CD4-positive, alpha-beta T cell (primary cell): Measurements from ENCODE around the gene SNRPB. TPM values are rescaled to one million over a fixed set of nuclear protein-coding genes. Genes with fewer than 3 reads are reported as not detected.

Source experiments
- ATAC-seq: fragments of 200-7000 bp; cut with Tn5 transposase; one replicate; pipeline ENCODE4 v1.10.0; 2022; ENCODE audit warnings: mild to moderate bottlenecking; ENCODE audit not compliant: poor library complexity
- CTCF ChIA-PET: fragments of 350-600 bp; sonication (Branson Sonifier 250); formaldehyde crosslinking; loops from one replicate; lab custom pipeline; 2021; ENCODE audit warnings: antibody characterized with exemption, inconsistent platforms; lab: Charles Lee
- POLR2A ChIA-PET: fragments of 350-600 bp; sonication (Branson Sonifier 250); formaldehyde crosslinking; loops from one replicate; lab custom pipeline; 2021; ENCODE audit warnings: antibody characterized with exemption, inconsistent platforms; lab: Charles Lee
- DNase-seq, 14 experiments: peaks; one replicate each; pipeline ENCODE4 v3.0.0-alpha.2; 2013 to 2020; ENCODE audit warnings: mixed read lengths in 2 of 14
- H3K27ac ChIP-seq, 2 donors: one replicate each; pipeline versions ENCODE4 v1.5.1 to v1.7.0; 2013; ENCODE audit warnings: low read length in 2 of 2, low read depth in 1 of 2, mild to moderate bottlenecking in 1 of 2
- H3K27me3 ChIP-seq, 2 experiments: 1 replicate in 1 of 2; 2 replicates in 1 of 2; pipeline versions ENCODE4 v1.6.1 to v1.7.0; 2013; ENCODE audit warnings: low read length in 2 of 2, control low read depth in 1 of 2, mild to moderate bottlenecking in 1 of 2, moderate library complexity in 1 of 2; ENCODE audit not compliant: insufficient read depth in 2 of 2, control insufficient read depth in 1 of 2
- H3K36me3 ChIP-seq: one replicate; pipeline ENCODE4 v1.6.1; 2013; ENCODE audit warnings: low read length, control low read depth; ENCODE audit not compliant: insufficient read depth
- H3K4me1 ChIP-seq: one replicate; pipeline ENCODE4 v1.6.1; 2013; ENCODE audit warnings: low read length, control low read depth; ENCODE audit not compliant: insufficient read depth
- H3K4me3 ChIP-seq: one replicate; pipeline ENCODE4 v1.5.1; 2013; ENCODE audit warnings: mild to moderate bottlenecking, low read length, moderate library complexity
- H3K9me3 ChIP-seq, 2 experiments: 1 replicate in 1 of 2; 2 replicates in 1 of 2; pipeline versions ENCODE4 v1.6.1 to v1.7.0; 2013; ENCODE audit warnings: low read length in 2 of 2, mild to moderate bottlenecking in 2 of 2, control low read depth in 1 of 2, moderate library complexity in 1 of 2; ENCODE audit not compliant: control insufficient read depth in 1 of 2, insufficient read depth in 1 of 2
- H3K27ac Mint-ChIP-seq: one replicate; pipeline ENCODE4 v1.8.0; 2020; ENCODE audit warnings: mixed read lengths
- H3K27me3 Mint-ChIP-seq: one replicate; pipeline ENCODE4 v1.8.0; 2021; ENCODE audit warnings: mixed read lengths
- H3K36me3 Mint-ChIP-seq: one replicate; pipeline ENCODE4 v1.8.0; 2021; ENCODE audit warnings: low read depth, mixed read lengths
- H3K4me1 Mint-ChIP-seq: one replicate; pipeline ENCODE4 v1.8.0; 2021; ENCODE audit warnings: low read depth, mixed read lengths
- H3K4me3 Mint-ChIP-seq: one replicate; pipeline ENCODE4 v1.8.0; 2020; ENCODE audit warnings: mild to moderate bottlenecking, mixed read lengths
- H3K9me3 Mint-ChIP-seq: one replicate; pipeline ENCODE4 v1.8.0; 2020; ENCODE audit warnings: mixed read lengths
- CTCF ChIP-seq: fragments of 200-600 bp; IDR thresholded peaks from one replicate; pipeline ENCODE4 v1.8.0; 2022; ENCODE audit warnings: antibody characterized with exemption, mild to moderate bottlenecking
- intact Hi-C, 2 experiments: fragments of 100-400 bp; cut with DNase I in 1 of 2; cut with micrococcal nuclease in 1 of 2; formaldehyde crosslinking; loops; one replicate each; pipeline versions ENCODE4 v1.15.1 to v1.9.0; 2023 to 2025; cut with DNase I, micrococcal nuclease
- total RNA-seq, 174 experiments: library from RNA in 2 of 174; stranded (reverse) in 2 of 174; gene quantifications; one replicate each; pipeline ENCODE4 v1.2.3 and lab custom pipeline; 2021 to 2026

Gene SNRPB
- total RNA-seq, 2 experiments from 2014 or later, result 146 to 147 TPM

GRCh38 chr20:2480381-2480780 is 9.8 kb upstream of the SNRPB start:
- H3K27ac ChIP-seq, result no peak overlapping the region
- no peaks in the 10 kb centered on the region for H3K27me3 ChIP-seq
- H3K4me3 ChIP-seq, result no peak overlapping the region
- Mint-ChIP-seq H3K9me3 (peaks cover 2% of the 10 kb centered on the region), H3K27ac (no peak overlapping the region), H3K27me3 (no peaks in the 10 kb centered on the region), H3K4me1 (no peaks in the 10 kb centered on the region), H3K4me3 (no peak overlapping the region), H3K36me3 (peaks cover 65% of the 10 kb centered on the region)
- ATAC-seq, result no peak
- intact Hi-C loops, result no loop called here
- H3K36me3 ChIP-seq, result peaks cover 32% of the 10 kb centered on the region
- ChIA-PET POLR2A (interaction anchor here (0.8 kb wide), 1 partner anchor 9 kb away, joined by 3 read pairs; no protein-coding TSS in a partner anchor), CTCF (no interaction called here)
- H3K4me1 ChIP-seq, result no peaks in the 10 kb centered on the region
- no peak for DNase-seq
- peaks cover 4 to 14% of the 10 kb centered on the region in 2 experiments for H3K9me3 ChIP-seq
- no peak for TF ChIP-seq CTCF

- Mint-ChIP-seq H3K9me3 (peaks cover 2% of the 10 kb centered on the region), H3K27me3 (no peaks in the 10 kb centered on the region), H3K4me1 (peaks cover 7% of the 10 kb centered on the region), H3K27ac (no peak overlapping the region), H3K4me3 (no peak overlapping the region), H3K36me3 (peaks cover 31% of the 10 kb centered on the region)
- ChIA-PET POLR2A (no interaction called here), CTCF (interaction anchor here (1.7 kb wide), 1 partner anchor 45 kb away, joined by 6 read pairs; no protein-coding TSS in a partner anchor)
- Histone ChIP-seq H3K27me3 (no peaks in the 10 kb centered on the region), H3K27ac (no peak overlapping the region), H3K4me3 (no peak overlapping the region), H3K36me3 (peaks cover 7% of the 10 kb centered on the region), H3K4me1 (no peaks in the 10 kb centered on the region), H3K9me3 (peaks cover 4 to 14% of the 10 kb centered on the region in 2 experiments)
- ATAC-seq, result no peak
- intact Hi-C loops, result no loop called here
- TF ChIP-seq CTCF, result no peak
- DNase-seq, result no peak
Measured at GRCh38 chr20:2476742-2477615, 6.4 kb upstream of the SNRPB start.

GRCh38 chr20:2475850-2476741 is 5.5 kb upstream of the SNRPB start:
- Histone ChIP-seq H3K36me3 (peaks cover 7% of the 10 kb centered on the region), H3K9me3 (peaks cover 4 to 13% of the 10 kb centered on the region in 2 experiments), H3K27ac (no peak overlapping the region), H3K4me3 (no peak overlapping the region), H3K4me1 (peaks cover under 1% of the 10 kb centered on the region), H3K27me3 (no peaks in the 10 kb centered on the region)
- peaks cover 22% of the 10 kb centered on the region for H3K36me3 Mint-ChIP-seq
- ChIA-PET CTCF (interaction anchor here (1.7 kb wide), 1 partner anchor 46 kb away, joined by 6 read pairs; no protein-coding TSS in a partner anchor), POLR2A (no interaction called here)
- H3K9me3 Mint-ChIP-seq, result peaks cover under 1% of the 10 kb centered on the region
- intact Hi-C loops, result no loop called here
- no peak for TF ChIP-seq CTCF
- no peak overlapping the region for H3K4me3 Mint-ChIP-seq
- H3K27ac Mint-ChIP-seq, result no peak overlapping the region
- DNase-seq (no peak), ATAC-seq (no peak)
- H3K4me1 Mint-ChIP-seq, result peaks cover 10% of the 10 kb centered on the region
- no peaks in the 10 kb centered on the region for H3K27me3 Mint-ChIP-seq
